Activated CD4-positive, CD25-positive, alpha-beta regulatory T cell treated with anti-CD3 and anti-CD28 coated beads, Interleukin-2, amount 50 U/mL, for 16 hours (primary cell): Measurements from ENCODE around the gene HELZ2.

ENCODE experiments used
- DNase-seq: peaks from one replicate; pipeline ENCODE4 v3.0.0-alpha.2; 2020; ENCODE audit warnings: low read depth, low spot score

Gene HELZ2

GRCh38 chr20:63525185-63525584, 48.9 kb downstream of the HELZ2 start:
- no peak for DNase-seq
